PFSK-1 (cell line): ENCODE data around the gene CXorf38.

Source experiments
- FOXP2 ChIP-seq: optimal IDR thresholded peaks from 2 replicates; pipeline ENCODE3; 2011; ENCODE audit warnings: borderline replicate concordance, control low read depth, inconsistent platforms; ENCODE audit not compliant: insufficient read depth; ENCODE audit errors: extremely low read length, extremely low read depth
- POLR2AphosphoS5 ChIP-seq: IDR thresholded peaks from 2 replicates; pipeline ENCODE4 v1.6.1; 2012; ENCODE audit warnings: low read depth, mild to moderate bottlenecking, control low read depth, low read length, moderate library complexity
- REST ChIP-seq, 2 experiments: IDR thresholded peaks; 2 replicates each; pipeline versions ENCODE4 v1.6.1 to v1.8.0; 2011 to 2012; ENCODE audit warnings: low read depth in 2 of 2, low read length in 2 of 2, control low read depth in 1 of 2, inconsistent platforms in 1 of 2, mild to moderate bottlenecking in 1 of 2, moderate library complexity in 1 of 2; ENCODE audit not compliant: insufficient read depth in 1 of 2
- SIN3A ChIP-seq: IDR thresholded peaks from 2 replicates; pipeline ENCODE4 v1.6.1; 2012; ENCODE audit warnings: mild to moderate bottlenecking, low read length, moderate library complexity, borderline replicate concordance; ENCODE audit not compliant: insufficient read depth
- TAF1 ChIP-seq: IDR thresholded peaks from 2 replicates; pipeline ENCODE4 v1.6.1; 2012; ENCODE audit warnings: low read length, control low read depth, borderline replicate concordance; ENCODE audit not compliant: insufficient read depth

Gene CXorf38

GRCh38 chrX:40579141-40579540, 68.2 kb downstream of the CXorf38 start:
- TF ChIP-seq REST (IDR thresholded peaks at IDR 0.05; ENCODE audit: insufficient read depth in 1 of 2, low read depth in 2 of 2, low read length in 2 of 2), result no peak

- TF ChIP-seq POLR2AphosphoS5 (no peak), TAF1 (no peak), FOXP2 (no peak), REST (IDR thresholded peaks at IDR 0.05; ENCODE audit: insufficient read depth in 1 of 2, low read depth in 2 of 2, low read length in 2 of 2) (no peak), SIN3A (no peak)
These were observed 69.2 kb downstream of the CXorf38 start for GRCh38 chrX:40578039-40578695.
